Measurements from ENCODE around the gene FHIT. TPM values are rescaled to one million over a fixed set of nuclear protein-coding genes. Genes with fewer than 3 reads are reported as not detected.

Gene FHIT
- total RNA-seq, 4 donors from 2014 or later, result 3.2 to 10.9 (median 6.4) TPM

DNA sequence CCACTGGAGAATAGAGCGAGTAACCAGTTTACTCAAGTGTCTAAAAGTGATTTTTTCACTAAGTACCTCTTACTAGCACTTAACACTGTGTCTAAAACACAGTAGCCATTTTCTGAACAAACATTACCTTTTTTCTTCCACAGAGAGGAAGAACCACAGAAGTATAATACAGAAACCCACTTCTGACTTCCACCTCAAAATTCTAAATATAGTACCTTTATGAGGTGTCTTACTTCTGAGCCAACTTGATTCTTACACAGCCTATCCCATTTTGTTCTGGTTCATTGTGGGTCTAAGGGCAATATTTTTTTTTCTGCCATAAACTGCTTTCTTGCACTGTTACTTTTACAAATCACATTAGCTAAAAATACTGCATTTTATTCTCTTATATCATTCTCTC lies 821.0 kb downstream of the FHIT start:
- no peak for DNase-seq (ENCODE audit: low spot score)
- ATAC-seq (ENCODE audit: low FRiP score), result no peak
- TF ChIP-seq, protein P1, sequence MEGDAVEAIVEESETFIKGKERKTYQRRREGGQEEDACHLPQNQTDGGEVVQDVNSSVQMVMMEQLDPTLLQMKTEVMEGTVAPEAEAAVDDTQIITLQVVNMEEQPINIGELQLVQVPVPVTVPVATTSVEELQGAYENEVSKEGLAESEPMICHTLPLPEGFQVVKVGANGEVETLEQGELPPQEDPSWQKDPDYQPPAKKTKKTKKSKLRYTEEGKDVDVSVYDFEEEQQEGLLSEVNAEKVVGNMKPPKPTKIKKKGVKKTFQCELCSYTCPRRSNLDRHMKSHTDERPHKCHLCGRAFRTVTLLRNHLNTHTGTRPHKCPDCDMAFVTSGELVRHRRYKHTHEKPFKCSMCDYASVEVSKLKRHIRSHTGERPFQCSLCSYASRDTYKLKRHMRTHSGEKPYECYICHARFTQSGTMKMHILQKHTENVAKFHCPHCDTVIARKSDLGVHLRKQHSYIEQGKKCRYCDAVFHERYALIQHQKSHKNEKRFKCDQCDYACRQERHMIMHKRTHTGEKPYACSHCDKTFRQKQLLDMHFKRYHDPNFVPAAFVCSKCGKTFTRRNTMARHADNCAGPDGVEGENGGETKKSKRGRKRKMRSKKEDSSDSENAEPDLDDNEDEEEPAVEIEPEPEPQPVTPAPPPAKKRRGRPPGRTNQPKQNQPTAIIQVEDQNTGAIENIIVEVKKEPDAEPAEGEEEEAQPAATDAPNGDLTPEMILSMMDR (IDR thresholded peaks at IDR 0.05), result no peak

DNA sequence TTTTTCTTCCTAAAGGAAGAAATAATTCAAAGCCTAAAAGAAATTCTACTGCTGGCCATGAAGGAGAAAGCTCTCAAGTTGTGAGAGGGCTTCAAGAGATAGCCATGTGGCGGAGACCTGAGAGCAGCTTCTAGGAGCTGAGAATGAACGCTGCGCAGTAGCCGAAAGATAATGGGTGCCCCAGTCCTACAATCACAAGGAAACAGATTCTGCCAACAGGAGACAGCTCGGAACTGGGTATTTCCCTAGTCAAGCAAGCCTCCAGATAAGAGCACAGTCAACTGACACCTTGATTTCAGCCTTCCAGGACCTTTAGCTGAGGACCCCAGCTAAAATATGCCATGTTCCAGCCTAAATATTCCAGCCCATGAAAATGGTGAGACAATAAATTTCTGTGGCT lies 824.1 kb downstream of the FHIT start:
- DNase-seq (ENCODE audit: low spot score) (no peak), ATAC-seq (ENCODE audit: low FRiP score) (no peak)
- TF ChIP-seq, protein P1 (IDR thresholded peaks at IDR 0.05), result no peak

DNA sequence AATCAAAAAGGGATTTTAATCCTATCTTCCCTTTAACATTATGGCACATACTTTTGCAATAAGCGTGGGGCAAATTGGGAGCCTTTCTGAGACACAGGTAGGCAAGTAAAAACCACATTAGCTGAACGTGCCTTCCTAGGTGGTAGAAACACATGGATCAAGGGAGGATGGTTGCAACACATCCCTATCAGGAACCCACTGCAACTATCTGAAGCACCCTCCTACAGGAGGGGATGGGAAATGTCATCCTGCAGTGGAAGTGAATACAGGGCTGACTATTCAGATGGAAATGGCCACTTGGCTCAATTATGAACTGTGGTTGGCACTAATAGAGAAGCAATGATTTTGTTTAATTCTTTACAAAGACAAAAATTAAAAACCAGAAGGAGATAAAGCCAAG lies 826.3 kb downstream of the FHIT start:
- ATAC-seq (ENCODE audit: low FRiP score), result no peak
- no peak for DNase-seq (ENCODE audit: low spot score)
- TF ChIP-seq, protein P1 (IDR thresholded peaks at IDR 0.05), result no peak

DNA sequence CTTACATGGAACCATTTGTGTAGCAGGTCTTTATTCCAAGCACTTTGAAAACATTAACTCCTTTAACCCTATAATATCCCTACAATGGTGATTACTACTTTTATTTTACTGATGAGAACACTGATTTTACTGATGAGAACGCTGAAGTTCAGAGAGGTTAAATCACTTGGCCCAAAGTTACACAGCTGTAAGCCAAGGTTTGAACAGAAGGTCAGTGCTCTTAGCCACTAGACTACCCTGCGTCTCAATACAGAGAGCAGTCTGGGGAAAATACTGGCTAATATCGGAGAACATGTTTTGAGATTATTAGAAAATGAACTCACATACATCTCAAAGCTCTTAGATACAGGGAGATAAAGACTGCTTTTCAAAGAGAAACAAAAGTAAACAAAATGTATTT lies 827.2 kb downstream of the FHIT start:
- ATAC-seq (ENCODE audit: low FRiP score) (no peak), DNase-seq (ENCODE audit: low spot score) (no peak)
- TF ChIP-seq, protein P1 (IDR thresholded peaks at IDR 0.05), result no peak

DNA sequence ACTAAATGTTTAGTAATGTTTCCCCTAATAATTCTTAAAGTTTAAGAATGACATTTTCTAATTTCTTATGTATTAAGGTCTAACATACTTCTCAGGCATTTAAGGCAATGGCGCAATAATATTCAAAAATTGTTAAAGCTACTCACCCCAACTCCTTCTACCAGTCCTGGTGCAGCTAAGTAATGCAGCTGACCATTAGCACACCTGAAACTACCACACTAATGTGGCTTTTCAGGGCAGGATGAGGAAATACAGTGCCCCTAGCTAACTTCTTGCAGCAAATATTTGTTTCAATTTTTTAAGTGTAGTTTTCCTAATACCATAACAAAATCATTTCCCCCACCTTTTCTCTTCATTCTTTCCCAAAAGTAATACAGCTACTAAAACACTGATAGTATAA lies 827.7 kb downstream of the FHIT start:
- TF ChIP-seq, protein P1 (IDR thresholded peaks at IDR 0.05), result no peak
- ATAC-seq (ENCODE audit: low FRiP score) (no peak), DNase-seq (ENCODE audit: low spot score) (no peak)

DNA sequence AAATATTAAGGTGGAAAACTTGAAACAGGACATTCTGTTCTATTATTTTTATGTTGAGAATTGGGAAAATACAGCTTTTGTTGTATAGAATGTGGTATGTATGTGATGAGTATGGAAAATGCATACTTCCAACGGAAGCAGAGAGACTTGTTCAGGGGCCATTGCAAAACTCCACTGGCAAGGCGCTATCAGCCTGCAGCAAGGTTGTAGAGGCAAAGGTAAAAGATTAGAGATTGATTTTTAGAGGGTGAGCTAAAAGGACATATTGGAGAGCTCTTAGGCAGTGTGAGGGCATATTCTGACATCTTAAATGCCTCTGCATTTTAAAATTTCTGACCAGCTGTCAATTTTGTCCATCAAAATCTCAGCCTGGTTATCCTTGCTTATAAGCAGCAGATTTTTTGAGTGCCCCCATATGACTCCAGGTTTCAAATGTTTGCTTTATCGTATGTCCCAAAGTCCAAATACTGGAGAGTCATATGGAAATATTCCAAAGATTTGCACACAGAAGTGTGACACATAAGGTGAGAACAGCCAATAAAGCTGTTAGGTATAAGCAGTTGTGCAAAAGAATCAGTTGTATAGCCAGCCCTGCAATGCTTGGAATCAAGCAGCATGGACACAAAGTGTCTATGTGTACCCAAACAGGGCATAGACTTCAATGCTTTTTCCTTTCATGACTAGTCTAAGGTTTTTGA lies 829.4 kb downstream of the FHIT start:
- DNase-seq (ENCODE audit: low spot score), result no peak
- no peak for ATAC-seq (ENCODE audit: low FRiP score)
- TF ChIP-seq, protein P1 (IDR thresholded peaks at IDR 0.05), result no peak

DNA sequence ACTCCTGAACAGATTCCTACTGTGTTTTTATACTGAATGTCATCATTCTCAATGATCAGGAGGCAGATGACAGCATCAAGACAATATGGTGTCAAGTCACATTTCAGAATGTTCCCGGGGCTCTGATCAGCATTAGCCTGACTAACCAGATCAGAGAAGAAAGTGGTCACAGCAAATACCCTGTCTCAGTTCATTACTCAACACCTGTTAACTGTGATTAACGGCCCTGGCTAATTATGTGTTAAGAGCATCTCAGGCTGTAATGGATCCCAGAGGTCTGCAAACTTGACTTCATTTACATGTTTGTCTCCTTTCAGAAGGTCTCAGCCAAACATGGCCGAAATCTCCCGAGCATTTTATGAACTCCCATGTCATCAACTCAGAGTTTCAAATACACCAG lies 833.7 kb downstream of the FHIT start:
- TF ChIP-seq, protein P1 (IDR thresholded peaks at IDR 0.05), result no peak
- ATAC-seq (ENCODE audit: low FRiP score), result no peak
- no peak for DNase-seq (ENCODE audit: low spot score)

Data from omental fat pad (tissue), 4 donors.